Activated gamma-delta T cell (primary cell): ENCODE results near the gene APP.

Experiments
- DNase-seq: peaks from one replicate; lab custom pipeline; 2025; lab: John Stamatoyannopoulos, UW

Gene APP

GRCh38 chr21:26067836-26068594 lies 102.6 kb downstream of the APP start:
- DNase-seq: no peak

GRCh38 chr21:26064506-26064905 lies 106.1 kb downstream of the APP start:
- DNase-seq: no peak

GRCh38 chr21:26061437-26061836 lies 109.1 kb downstream of the APP start:
- no peak for DNase-seq

- no peak for DNase-seq
Measured at GRCh38 chr21:26060335-26061115, 110.0 kb downstream of the APP start.

GRCh38 chr21:26057477-26058170 lies 112.9 kb downstream of the APP start:
- DNase-seq: no peak

GRCh38 chr21:26055841-26056264 lies 114.7 kb downstream of the APP start:
- DNase-seq: no peak

GRCh38 chr21:26055010-26055409 lies 115.6 kb downstream of the APP start:
- DNase-seq: no peak

GRCh38 chr21:26052057-26052456 lies 118.5 kb downstream of the APP start:
- DNase-seq: no peak

- DNase-seq: no peak
Measured at GRCh38 chr21:26050857-26051256, 119.7 kb downstream of the APP start.

GRCh38 chr21:26049803-26050202 lies 120.8 kb downstream of the APP start:
- no peak for DNase-seq

- DNase-seq: no peak
Measured at GRCh38 chr21:26047279-26047967, 123.1 kb downstream of the APP start.

- DNase-seq: no peak
Measured at GRCh38 chr21:26043891-26044290, 126.7 kb downstream of the APP start.

GRCh38 chr21:26042181-26042876 lies 128.2 kb downstream of the APP start:
- DNase-seq: no peak

- no peak for DNase-seq
Measured at GRCh38 chr21:26041431-26042180, 129.0 kb downstream of the APP start.

GRCh38 chr21:26036916-26037315 lies 133.7 kb downstream of the APP start:
- no peak for DNase-seq

- no peak for DNase-seq
Measured at GRCh38 chr21:26032263-26032662, 138.3 kb downstream of the APP start.

GRCh38 chr21:26028183-26028582 lies 142.4 kb downstream of the APP start:
- no peak for DNase-seq

GRCh38 chr21:26027696-26028095 lies 142.9 kb downstream of the APP start:
- no peak for DNase-seq

GRCh38 chr21:26025536-26026512 lies 144.7 kb downstream of the APP start:
- no peak for DNase-seq
